ENCODE data around the gene TP53TG5. TPM values are rescaled to one million over a fixed set of nuclear protein-coding genes. Genes with fewer than 3 reads are reported as not detected.

TP53TG5 gene
- polyA plus RNA-seq, 12 donors: 0.17 to 1.6 (median 0.61) TPM; not detected in 2

DNA sequence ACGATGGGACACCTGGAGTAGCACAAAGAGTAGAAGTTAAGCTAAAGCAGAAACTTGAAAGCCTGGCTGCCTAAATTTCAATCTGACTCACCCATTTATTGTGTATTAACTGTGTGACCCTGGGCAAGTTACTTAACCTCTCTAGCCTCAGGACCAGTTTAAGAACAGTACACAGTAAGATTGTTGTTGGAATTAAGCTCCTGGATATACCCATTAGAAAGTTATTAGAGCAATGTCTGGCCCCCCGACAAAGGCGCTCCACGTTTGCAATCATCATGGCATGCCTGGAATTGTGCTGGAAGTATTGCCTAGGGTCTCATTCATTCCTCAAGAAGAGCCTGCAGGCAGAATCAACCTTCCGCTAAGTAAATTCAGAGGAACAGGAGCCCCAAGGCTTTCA is 31.3 kb downstream of the TP53TG5 start:
- no peak for DNase-seq

DNA sequence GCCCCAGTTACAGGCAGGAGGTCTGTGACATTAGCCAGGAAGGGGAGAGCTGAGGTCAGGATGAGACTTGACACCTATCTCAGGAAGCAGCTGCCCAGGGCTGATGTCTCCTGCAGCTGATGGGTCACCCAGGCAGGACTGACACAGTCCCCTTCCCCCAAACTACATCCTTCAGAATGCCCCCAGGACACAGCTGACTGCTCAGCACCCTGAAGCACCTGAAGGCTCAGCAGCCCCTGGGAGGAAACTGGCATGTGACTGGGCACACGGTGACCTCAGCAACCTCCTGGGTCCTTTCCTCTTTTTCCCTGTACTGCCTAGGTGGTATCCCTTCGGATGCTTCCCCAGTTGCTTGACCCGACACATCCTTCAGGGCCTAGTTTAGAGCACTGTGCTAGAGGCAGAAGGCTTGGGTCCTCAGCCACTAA is 31.8 kb downstream of the TP53TG5 start:
- no peak for DNase-seq

DNA sequence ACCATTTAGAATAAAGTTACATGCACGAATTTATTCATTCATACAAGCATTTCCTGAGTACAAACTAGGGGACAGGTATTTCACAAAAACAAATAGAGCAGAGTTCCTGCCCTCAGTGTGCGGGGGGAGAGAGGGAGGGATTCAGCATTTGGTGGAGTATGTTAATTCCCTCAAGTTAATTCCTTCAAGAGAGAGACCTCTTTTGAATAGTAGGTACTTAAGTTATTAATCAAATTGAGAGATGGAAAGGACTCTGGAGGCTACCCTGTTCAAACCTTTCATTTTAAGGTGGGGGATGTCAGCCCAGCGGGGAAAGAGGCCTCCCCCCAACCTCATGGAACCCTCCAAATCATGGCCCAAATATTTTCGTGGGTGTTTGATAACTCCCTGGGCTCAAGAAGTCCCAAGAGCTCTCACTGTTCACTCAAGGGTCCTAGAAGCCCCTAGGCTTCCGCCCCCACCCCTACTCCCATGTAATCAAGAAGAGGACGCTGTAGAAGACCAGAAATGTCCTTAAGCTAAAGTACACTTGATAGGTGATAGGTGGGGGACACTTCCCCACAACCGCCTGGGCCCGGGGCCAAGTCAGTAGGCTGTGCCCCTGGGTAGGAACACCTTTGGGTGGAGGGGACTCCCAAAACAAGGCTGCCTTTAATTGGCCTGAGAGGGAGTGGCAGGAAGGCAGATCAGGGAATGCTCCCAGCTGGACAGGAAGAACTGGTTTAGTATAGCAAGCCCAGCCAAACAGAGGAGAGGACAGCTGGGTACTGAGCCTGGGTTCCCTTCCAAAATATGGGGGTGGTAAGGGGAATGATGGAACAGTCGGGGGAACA is 32.8 kb downstream of the TP53TG5 start:
- no peak for DNase-seq

DNA sequence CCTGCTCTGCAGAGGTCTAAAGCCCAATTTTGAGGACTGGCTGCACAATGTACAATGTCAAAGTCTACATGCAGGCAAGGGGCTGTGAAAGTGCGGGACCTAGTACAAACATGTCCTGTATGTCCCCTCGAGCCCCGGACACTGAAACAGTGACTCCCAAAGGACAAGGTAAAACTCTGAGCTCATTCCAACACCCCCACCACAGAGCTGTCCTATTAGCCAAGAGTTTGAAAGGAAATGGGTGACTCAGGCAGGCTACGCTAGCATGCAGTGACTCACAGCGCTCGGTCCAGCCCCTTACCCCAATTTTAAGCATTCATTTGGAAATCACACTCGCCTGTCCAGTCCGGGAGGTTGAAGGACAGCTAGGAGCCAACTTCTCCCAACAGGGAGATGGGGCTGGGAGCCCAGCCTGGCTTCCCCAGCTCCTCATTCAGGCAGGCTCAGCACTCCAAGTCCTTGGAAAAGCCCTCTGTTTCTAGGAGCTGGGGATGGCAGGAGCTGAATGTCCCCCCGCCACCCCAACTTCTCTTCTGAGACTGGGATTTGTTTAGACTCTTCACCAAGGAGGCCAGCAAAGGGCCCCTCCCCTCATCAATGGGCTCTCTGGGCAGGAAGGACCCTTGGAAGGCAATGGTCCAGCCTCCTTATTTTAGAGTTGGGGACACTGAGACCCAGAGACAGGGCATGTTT is 33.8 kb downstream of the TP53TG5 start:
- no peak for DNase-seq

DNA sequence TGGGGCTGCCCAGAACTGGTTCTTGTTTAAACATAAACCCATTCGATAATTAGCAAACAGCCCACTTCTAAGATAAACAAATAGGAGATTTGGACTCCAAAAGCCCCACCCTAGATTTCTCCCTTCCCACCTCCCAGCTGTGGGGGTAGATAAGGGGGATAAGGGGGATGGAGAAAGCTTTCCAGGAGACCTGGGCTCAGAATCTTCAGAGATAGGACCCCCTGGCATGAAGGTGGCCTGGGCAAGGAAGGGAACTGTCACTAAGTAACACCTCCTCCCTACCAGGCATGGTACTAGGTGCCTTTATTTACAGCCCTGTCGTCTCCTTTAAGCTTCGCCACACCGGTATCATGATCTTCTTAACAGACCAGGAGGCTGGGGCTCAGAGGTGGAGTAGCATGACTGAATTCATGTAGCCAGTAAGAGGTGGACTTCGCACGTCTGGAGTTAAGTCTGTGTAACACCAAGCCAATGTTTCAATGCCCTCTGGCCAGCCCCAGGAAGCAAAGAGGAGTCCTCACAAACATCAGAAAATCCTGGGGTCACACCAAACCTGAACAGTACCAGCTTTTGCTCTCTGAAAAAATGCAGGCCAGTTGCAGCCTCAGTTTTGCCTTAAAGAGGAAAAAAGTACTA is 34.5 kb downstream of the TP53TG5 start:
- no peak for DNase-seq

DNA sequence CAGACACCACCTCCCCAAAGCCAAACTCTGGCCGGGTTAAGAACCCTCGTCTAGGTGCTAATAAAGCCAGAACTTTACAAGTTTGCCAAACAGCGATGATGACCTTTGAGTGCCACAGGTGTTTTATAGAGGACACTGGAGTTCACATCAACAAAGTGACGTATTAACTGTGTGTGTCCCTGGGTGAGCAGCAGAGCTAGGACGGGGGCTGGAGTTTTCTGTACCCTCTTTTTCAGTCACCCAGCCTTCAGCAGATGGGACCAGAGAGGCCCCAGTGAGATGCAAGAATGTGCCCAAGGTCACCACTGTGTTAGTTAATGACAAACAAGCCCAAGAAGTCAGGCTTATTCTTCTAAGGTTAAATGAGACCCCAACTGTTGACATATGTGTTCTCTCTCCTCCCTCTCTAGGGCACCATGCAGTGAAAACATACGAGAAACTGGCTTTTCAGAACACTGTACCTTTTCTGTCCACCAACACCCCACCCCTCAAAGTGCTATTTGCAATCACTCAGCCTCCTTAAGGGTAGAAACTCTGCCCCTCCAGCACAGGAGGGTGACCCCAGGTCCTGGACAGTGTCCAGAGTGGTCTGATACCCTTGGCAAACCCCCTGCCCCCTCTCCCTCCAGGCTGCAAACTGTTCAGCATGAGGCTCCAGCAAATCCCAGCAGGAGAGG is 35.1 kb downstream of the TP53TG5 start:
- no peak for DNase-seq

DNA sequence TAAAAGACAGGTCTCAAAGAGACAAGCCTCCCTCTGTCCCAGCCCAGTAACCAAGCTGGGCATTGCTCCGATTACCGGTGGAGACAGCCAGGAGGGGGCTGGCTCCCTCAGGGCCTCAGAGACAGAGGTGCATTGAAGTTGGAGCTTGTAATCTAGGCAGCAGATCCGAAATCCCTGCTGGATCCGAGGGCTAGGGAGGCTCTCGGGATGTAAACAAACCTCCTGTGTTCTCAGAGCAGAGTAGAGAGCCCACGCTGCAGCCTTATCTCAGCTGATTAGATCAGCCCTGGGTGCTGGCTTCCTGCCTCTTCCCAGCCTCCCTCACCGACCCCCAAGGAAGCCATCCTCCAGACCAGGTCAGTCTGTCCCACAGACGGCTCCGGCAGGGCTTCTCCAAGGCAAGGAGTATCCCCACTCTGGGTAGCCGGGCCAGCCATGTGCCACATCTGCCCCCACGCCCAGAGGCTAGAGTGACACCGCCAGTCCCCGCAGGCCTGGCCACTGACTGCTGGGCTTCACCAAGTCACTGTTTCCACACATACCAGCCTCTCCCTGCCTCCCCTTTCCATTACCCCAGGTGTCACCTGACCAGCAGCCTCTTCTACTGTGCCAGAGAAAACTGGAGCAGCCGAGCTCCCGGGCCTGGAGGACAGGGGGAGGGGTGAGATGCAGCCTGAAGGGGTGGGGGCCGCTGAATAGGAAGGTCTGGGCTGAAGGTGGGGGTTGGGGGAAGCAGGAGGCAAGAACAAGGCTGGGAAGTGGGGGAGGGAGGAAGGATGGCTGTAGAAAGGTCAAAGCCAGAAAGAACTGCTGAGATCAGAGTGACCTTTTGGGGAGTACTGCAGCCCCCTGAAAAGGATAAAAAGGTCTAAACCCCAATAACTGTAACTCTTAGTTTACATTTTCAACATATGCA is 35.9 kb downstream of the TP53TG5 start:
- no peak for DNase-seq

DNA sequence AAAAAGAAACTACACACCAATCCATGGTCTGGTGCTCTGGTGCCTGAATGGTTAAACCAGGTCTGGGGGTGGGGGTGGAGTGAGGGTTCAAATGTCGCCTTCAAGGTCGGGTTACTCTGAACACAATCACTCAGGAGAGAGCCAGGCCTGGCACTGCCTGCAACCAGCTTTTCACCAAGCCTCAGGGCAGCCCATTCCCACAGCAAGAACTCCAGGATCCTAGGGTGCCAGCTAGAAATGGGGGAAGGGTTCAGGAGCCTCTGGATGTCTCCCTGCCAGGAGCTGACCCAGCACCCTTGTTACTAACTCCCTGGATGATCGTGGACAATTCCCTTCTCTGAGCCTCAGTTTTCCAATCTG is 36.6 kb downstream of the TP53TG5 start:
- no peak for DNase-seq

DNA sequence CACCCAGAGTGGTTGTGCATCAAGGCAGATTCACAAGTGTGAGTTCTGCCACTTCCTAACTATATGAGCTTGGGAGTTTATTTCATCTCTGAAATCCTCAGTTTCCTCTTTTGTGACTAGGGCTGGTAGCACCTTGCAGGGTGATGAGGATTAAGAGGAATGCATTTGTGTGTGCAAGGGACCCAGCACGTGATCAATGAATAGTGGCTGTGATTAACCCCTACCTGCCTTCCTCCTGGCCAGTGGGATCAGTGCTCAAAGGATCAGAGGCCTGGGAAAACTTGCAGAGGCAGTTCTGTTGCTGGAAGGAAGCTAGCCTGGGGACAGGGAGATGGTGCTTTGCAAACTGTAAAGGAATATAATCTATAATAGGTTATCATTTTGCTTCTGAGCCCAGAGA is 37.2 kb downstream of the TP53TG5 start:
- no peak for DNase-seq

DNA sequence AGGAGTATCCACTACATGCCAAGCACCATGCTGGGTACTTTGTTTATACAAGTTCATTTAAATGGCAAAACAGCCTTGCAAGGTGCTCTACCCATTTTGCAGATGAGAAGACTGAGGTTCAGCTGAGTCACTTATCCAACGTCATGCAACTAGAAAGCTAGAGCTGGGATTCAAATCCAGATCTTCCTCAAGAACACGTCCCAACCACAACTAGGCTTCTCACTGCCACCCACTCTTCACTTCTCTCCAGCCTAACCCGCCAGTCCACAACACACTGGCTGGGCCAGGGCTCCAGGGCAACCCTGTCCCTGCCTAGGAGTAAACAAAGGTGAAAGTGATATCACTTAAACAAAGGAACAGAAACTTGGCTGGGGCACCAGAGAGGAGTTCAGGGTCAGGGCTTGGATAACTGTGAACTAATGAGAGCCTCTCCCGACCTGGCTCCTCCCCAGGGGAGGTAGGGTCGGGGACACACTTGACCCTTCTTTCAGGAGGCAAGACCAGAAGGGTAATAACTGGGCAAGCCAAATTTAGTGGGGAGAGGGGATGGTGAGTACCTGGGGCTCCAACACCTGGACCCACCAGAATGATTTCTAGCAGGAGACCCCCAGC is 37.8 kb downstream of the TP53TG5 start:
- no peak for DNase-seq

DNA sequence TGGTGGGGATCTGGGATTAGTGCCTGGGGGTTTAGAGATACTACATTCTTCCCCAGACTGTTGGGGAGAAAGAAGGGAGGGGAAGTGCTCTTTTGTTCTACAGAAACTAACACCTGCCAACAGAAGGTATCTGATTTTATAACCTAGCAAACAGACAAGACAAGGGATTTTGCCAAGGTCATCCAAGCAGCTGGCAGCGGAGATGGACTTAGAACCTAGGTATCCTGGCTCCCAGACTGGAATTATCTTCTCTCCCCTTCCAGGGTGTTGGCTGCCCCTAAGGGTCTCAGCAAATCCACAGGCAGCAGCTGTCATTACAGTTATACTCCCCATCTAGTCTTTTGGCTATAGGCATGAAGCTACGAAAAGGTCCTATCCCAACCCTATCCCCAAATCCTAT is 38.3 kb downstream of the TP53TG5 start:
- DNase-seq: no peak

DNA sequence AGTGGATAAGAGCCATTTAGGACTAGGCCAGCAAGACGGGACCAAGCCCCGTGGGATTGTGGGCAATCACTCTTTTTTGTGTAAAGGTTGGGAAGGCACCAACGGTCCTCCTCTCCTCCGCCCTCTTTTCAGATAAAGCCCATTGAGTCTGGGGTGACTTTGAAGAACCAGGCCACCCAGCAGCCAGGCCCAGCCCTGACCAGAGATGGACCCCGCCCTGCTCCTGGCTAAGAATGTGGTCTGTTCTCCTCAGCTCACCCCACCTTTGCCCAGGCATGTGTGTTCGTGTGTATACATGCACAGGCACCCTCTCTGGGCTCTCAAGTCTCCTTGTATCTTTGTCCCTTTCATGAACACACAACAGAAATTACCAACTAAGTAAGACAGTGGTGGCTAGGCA is 39.0 kb downstream of the TP53TG5 start:
- no peak for DNase-seq

DNA sequence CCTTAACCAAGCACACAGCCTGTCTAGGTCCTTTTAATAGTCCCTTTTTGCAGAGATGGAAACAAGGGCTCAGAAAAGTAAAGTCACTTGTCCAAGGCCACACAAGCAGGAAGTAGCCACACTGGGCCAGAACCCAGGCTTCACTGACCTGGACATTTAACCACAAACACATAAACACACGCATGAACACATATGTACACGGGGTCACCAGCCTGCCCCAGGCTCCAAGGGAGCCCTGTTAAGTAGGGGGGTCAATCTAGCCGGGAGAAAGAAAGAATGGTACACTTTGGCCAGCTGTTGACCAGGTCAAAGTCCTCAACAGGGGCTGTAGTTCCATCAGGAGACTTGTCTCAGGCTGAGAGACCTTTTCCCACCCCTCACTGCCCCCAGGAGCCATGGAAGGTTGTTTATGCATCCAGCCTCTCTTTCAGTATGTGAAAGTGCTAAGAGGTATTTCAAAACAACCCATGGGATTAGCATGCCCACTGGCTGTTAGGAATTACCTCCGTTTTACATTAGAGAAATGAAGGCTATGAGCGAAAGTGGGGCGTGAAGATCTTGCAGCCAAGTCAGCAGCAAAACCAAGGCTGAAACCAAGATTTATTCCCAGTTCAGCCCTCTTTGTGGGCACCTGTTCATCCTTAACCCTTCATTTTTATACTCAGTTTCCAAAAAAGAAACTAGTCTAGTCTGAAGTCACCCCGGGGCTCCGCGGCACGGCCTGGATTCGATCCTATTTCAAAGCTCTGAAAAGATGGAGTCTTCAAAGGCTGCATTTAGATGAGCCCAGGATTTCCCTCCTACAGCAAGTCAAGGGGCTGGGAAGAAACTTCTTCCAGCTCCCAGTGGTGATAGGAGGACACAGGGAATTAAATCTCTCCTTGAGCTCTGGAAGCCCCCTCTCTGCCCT is 39.7 kb downstream of the TP53TG5 start:
- DNase-seq: no peak

DNA sequence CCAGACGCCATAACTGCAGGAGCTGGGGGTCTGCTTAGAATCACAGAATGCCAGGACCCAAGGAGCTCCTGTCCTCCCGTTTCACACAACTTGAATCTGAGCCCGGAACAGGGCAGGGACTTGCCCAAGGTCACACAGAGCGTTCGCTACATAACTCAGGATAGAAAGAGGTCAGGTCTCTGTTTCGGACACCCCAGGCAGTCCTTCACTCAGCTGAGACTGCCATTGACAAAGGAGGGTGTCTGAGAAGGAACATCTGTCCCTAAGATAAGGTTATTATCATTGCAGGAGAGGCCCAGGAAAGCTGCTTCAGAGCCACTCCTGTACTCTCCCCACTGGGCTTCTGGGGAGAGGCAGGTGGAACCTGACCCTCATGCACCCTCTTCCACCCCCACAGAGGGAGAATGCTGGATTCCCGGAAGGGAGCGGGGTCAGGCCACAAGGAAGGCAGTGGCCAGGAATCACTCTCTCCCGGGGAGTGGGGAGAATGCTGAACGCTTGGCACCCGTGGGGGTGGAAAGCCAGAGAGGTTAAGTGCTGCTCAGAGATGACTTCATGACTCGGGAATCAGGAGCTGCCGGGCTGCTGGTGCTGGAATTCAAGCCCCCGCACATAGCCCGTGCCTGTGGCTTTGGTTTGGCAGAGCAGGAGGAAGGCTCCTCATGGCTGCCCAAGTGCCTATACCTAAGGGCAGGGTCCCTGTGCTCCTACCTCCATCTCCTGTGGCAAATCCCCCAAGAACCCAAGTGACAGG is 40.6 kb downstream of the TP53TG5 start:
- DNase-seq: no peak

DNA sequence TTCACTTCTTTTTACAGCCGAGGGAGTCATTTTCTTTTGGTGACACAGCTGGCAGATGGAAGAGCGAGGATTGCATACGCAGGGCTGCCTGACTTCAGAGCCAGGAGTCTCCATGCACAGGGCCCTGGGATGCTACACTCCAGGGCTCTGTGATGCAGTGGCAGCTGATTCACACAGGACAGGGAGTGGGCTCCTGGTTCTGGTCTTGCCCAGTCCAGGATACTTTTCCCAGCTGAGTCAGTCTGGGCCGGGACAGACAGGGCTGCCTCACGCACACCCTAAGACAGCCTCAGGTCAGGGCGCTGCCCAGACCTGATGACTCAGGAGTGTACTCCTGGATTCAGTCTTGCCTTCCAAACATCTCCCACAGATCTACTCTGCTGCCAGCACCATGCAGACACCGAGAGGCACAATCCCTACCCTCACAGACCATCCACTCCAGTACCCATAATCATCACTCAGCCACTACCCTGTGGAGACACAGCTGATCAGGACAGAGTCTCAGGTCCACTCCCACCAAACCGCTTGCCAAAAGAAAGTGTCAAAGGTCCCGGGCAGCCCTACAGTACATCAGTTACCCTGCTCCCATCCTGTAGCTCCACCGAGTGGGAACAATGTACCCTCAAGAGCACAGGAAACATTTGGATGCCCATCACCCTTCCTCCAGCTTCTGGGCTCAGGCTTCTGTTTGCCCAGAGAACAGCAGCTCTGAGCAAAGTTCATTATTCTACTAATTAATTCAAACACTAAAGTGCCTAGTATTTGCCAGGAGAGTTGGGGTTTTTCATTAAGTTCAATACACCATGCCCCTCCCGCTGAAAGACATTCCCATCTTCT is 41.4 kb downstream of the TP53TG5 start:
- DNase-seq: no peak

DNA sequence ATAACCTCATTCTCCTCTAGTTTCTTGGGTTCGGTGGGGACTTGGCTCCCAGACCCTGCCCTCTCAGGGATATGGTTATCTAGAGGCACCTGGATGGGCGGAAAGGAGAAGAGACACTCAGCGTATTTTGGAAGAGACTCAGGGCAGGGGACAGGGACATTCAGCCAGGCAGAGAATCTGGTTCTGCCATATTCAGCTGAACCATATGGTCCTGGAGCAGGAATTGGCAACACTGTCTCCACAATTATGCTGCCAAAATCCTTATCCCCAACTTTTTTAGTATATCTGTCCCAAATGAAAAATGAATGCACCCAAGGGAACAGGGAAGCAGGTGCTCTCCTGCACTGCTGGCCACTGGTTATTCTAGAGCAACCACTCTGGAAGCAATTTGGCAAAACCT is 47.6 kb downstream of the TP53TG5 start:
- no peak for DNase-seq

DNA sequence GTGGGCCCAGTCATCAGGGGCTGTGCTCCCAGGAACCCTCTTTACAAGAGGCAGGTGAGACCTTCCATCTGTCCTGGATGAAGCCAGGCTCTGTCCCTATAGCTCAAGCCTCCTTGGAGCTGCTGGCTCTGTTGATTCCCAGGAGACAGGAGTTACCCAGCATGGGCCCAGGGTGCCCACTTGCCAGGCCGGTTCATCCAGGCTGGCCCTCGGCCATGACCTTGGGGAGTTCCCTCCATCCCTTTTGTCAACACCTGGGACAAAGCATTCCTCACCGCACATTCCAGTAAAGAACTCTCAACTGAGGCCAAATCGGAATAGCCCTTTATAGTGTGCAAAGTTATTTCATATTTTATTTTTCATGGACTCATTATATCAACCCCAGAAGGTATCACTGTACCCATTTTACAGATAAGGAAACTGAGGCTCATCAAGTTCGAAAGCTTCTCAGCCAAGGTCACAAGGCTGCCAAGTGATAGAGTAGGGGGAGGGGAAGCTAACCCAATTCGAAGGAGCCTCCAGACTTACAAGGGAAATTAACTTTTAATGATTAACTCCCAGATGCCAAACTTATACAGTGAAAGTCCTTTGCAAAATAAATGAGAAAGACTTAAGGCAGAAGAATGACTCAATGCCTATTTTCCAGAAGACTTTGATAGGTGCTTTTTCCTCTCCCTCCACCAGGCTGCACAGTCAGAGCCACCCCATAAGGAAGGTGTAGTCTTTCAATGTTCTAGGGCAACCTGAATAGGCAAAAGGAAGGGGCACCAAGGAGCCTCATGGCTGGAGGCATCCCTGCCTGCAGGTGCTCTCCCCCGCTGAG is 48.4 kb downstream of the TP53TG5 start:
- DNase-seq: no peak

All from muscle of arm (tissue), 12 donors.